ENCODE results near the gene CEMIP.

CEMIP gene

DNA sequence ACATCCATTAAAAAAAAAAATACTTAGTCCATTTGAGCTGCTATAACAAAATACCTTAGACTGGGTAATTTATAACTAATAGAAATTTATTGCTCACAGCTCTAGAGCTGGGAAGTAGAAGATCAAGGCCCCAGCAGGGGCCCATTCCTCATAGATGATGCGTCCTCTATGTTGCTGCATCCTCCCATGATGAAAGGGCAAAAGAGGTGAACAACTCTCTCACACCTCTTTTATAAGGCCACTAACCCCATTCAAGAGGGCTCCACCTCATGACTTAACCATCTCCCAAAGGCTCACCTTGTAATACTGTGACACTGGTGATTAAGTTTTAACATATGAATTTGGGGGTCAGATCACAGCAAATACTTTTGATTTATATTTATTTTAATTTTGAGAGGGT is 218.5 kb downstream of the CEMIP start:
- in situ Hi-C loops (cut with HindIII; ENCODE audit: low sequenced_read_pairs): no loop called here

DNA sequence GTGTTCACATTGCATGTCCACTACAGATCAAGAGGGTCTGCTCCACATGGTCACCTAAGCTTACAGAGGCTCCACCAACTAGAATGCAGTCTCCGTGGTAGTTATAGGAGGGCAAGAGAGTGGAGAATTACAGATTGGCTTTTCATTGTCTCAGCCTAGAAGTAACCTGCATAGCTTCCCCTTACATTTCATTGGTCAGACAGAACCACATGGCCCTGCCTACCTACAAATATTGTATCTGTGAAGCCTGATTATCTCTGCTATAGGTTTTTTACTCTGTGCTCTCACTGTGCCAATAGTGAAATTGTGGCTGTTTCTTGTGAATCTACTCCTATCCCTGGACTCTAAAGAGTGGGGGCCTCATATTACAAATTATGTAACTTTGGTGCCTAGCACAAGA is 219.1 kb downstream of the CEMIP start:
- in situ Hi-C loops (cut with HindIII; ENCODE audit: low sequenced_read_pairs): no loop called here

DNA sequence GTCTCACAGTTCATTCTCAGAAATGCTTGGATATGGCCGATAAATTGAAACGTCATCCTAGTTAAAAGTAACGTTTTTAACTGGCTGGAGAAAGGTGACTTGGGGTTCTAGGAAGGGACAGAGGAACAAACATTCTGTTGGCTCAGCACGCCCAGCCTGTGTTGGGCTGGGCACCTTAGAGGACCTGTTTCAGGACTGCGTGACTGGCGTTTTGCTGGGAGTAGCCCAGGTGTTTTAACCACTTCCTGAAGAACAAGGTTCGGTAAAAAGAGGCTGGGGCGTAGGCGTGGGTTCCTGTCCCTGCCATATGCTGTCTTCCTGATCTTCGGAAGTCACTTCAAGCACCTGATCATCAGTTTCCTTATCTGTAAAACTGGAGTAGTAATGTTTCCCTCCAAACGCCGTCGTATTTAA is 220.5 kb downstream of the CEMIP start:
- in situ Hi-C loops (cut with HindIII; ENCODE audit: low sequenced_read_pairs): no loop called here

DNA sequence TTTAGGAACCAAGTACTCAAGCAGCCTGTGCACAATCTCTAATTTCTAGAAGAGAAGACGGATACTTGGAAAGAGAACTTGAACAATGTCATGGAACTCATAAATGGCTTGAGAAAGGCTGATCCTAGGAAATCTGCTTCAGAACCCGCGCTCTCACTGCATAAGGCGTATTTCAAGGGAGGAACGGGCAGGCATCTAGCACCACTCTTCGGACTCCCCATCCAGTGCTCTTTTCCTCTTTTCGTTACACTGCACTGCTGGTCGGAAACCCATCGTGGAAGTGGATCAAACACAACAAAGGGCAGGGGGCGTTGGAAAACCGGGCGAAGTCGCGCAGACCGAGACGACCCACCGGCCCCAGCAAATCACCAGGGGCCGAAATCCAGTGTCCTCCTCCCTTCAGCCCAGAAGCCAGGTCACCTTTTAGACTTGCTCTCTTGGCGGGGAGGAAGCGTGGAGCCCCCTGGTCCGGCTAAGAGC is 221.0 kb downstream of the CEMIP start:
- in situ Hi-C loops (cut with HindIII; ENCODE audit: low sequenced_read_pairs): no loop called here

DNA sequence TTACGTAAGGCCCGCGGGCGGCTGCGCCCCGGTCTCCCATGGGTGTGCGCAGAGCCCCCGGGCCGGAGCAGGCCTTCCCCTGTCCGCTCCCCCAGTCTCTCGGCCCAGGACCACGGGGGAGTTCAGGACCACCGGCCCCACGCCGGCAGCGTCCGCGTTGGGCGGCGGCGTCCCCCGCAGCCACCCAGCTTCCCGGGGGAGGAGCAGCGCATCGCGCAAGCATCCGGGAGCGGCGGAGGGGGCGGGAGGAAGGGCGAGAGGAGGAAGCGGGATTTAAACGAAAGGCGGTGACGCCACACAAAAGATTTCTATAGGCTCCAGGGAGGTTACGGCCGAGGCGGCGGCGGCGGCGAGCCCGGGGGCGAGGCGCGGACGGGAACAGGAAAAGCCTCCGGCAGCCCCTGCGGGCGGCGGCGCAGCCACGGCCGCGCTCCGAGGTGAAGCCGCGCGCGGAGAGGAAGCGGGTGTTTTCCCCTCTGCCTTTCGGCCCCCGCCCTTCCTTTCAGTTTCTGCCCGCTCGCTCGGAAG is 221.5 kb downstream of the CEMIP start, which contains the start of gene TLNRD1:
Gene TLNRD1, plus strand, starts transcription at position 300 of the 528 bp plus-strand sequence. CDS start 1,349 bp downstream, outside the sequence.
- in situ Hi-C loops (cut with HindIII; ENCODE audit: low sequenced_read_pairs): no loop called here

Measured in DLD1 (cell line).